Smooth muscle cell of the pulmonary artery (primary cell): ENCODE measurements around the gene LRATD1. TPM values are rescaled to one million over a fixed set of nuclear protein-coding genes. Genes with fewer than 3 reads are reported as not detected.

Experiments used
- total RNA-seq: library from RNA; depleted of rRNA; stranded (reverse); fragments of >200 nt; gene quantifications from 2 replicates; pipeline ENCODE4 v1.2.3, GENCODE V29; 2014

LRATD1 gene, protein sequence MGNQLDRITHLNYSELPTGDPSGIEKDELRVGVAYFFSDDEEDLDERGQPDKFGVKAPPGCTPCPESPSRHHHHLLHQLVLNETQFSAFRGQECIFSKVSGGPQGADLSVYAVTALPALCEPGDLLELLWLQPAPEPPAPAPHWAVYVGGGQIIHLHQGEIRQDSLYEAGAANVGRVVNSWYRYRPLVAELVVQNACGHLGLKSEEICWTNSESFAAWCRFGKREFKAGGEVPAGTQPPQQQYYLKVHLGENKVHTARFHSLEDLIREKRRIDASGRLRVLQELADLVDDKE
- total RNA-seq: 0.07 and 0.13 TPM in 2 replicates

DNA sequence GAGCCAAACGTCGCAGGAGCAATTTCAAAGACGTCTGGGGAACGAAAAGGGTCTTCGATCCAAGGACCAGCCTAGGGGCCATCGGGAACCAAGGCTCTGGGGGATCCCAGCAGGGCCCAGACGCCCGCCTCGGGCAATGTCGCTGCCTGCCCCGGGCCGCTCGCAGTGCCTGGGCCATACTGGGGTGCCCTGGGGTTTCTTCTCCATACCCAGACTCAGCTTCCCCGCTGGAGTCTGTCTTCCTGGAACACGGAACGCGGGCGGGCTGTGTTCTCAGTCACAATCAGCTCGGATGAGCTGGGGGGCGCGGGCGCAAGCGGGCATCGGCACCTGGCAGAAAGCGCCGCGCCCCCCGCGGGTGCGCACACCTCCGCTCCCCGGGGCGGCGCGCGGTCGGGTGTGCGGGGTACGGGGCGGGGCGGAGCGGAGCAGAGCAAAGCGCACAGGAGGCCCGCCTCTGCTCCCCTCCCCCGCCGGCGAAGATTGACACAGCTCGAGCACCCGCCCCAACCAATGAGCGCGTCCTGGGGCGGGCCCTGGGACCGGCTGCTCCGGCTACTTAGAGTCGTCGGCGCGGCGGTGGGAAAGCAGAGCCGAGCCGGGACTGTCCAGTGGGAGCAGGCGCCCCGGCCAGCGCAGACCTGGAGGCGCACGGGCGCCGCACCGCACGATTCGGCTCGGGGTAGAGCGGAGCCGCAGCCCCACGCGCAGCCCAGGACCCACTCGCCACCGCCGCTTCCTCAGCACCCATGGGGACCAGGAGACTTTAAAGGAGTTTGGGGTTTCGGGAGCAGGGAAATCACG is at the start of gene LRATD1:
LRATD1 (plus strand) TSS at position 585 of the 804 bp plus-strand sequence. CDS start 1,263 bp downstream, outside the sequence.

